Mesenchymal stem cell (in vitro differentiated cells and primary cell): ENCODE results near the gene P2RY6.

ENCODE experiments used
- DNase-seq: peaks from one replicate; pipeline ENCODE4 v3.0.0-alpha.2; 2013
- H2AFZ ChIP-seq: one replicate; pipeline ENCODE4 v1.6.1; 2013; ENCODE audit warnings: low read depth, mild to moderate bottlenecking, control low read depth, inconsistent platforms, low read length, moderate library complexity
- H2AK5ac ChIP-seq: 2 replicates; pipeline ENCODE4 v1.6.1; 2013; ENCODE audit warnings: low read length, moderate library complexity, mild to moderate bottlenecking, inconsistent platforms; ENCODE audit not compliant: severe bottlenecking
- H2BK120ac ChIP-seq: one replicate; pipeline ENCODE4 v1.6.1; 2013; ENCODE audit warnings: low read depth, mild to moderate bottlenecking, inconsistent platforms, low read length, moderate library complexity
- H2BK12ac ChIP-seq, 2 experiments: one replicate each; pipeline ENCODE4 v1.6.1; 2013; ENCODE audit warnings: inconsistent platforms in 2 of 2, low read length in 2 of 2, mild to moderate bottlenecking in 2 of 2, moderate library complexity in 2 of 2, control low read depth in 1 of 2
- H2BK15ac ChIP-seq: one replicate; pipeline ENCODE4 v1.6.1; 2013; ENCODE audit warnings: mild to moderate bottlenecking, low read depth, inconsistent platforms; ENCODE audit not compliant: poor library complexity, severe bottlenecking
- H2BK5ac ChIP-seq: 2 replicates; pipeline ENCODE4 v1.6.1; 2013; ENCODE audit warnings: low read depth, mild to moderate bottlenecking, low read length, control low read depth, inconsistent platforms; ENCODE audit not compliant: poor library complexity, severe bottlenecking
- H3K14ac ChIP-seq, 2 experiments: one replicate each; pipeline ENCODE4 v1.6.1; 2013; ENCODE audit warnings: inconsistent platforms in 2 of 2, low read length in 2 of 2, control low read depth in 1 of 2, mild to moderate bottlenecking in 1 of 2, moderate library complexity in 1 of 2
- H3K18ac ChIP-seq, 2 experiments: one replicate each; pipeline ENCODE4 v1.6.1; 2013; ENCODE audit warnings: inconsistent platforms in 2 of 2, low read length in 2 of 2, control low read depth in 1 of 2, low read depth in 1 of 2, mild to moderate bottlenecking in 1 of 2
- H3K23ac ChIP-seq, 2 experiments: one replicate each; pipeline ENCODE4 v1.6.1; 2013; ENCODE audit warnings: inconsistent platforms in 2 of 2, low read length in 2 of 2, mild to moderate bottlenecking in 2 of 2, moderate library complexity in 2 of 2, control low read depth in 1 of 2
- H3K27ac ChIP-seq: 2 replicates; pipeline ENCODE4 v1.5.1; 2013; ENCODE audit warnings: mild to moderate bottlenecking, moderate library complexity, low read length, control low read depth, inconsistent platforms; ENCODE audit not compliant: poor library complexity, severe bottlenecking
- H3K27me3 ChIP-seq, 2 experiments: 2 replicates each; pipeline versions ENCODE4 v1.6.1 to v1.7.0; 2013; ENCODE audit warnings: low read length in 2 of 2, mild to moderate bottlenecking in 2 of 2, moderate library complexity in 2 of 2, control low read depth in 1 of 2, inconsistent platforms in 1 of 2; ENCODE audit not compliant: control insufficient read depth in 1 of 2, insufficient read depth in 1 of 2
- H3K36me3 ChIP-seq, 2 experiments: 2 replicates each; pipeline versions ENCODE4 v1.6.1 to v1.7.0; 2013; ENCODE audit warnings: low read length in 2 of 2, control low read depth in 1 of 2, inconsistent platforms in 1 of 2, low read depth in 1 of 2, mild to moderate bottlenecking in 1 of 2; ENCODE audit not compliant: insufficient read depth in 2 of 2, control insufficient read depth in 1 of 2
- H3K4ac ChIP-seq, 2 experiments: one replicate each; pipeline ENCODE4 v1.6.1; 2013; ENCODE audit warnings: inconsistent platforms in 2 of 2, low read length in 2 of 2, mild to moderate bottlenecking in 2 of 2, moderate library complexity in 2 of 2, control low read depth in 1 of 2, low read depth in 1 of 2
- H3K4me1 ChIP-seq: 2 replicates; pipeline ENCODE4 v1.6.1; 2013; ENCODE audit warnings: low read depth, low read length, control low read depth; ENCODE audit not compliant: control insufficient read depth, insufficient read depth
- H3K4me2 ChIP-seq: 2 replicates; pipeline ENCODE4 v1.6.1; 2013; ENCODE audit warnings: low read length, mild to moderate bottlenecking, inconsistent platforms; ENCODE audit not compliant: poor library complexity, severe bottlenecking
- H3K4me3 ChIP-seq, 2 experiments: 2 replicates each; pipeline versions ENCODE4 v1.5.1 to v1.7.0; 2013; ENCODE audit warnings: low read length in 2 of 2, mild to moderate bottlenecking in 2 of 2, control low read depth in 1 of 2, low read depth in 1 of 2; ENCODE audit not compliant: insufficient read depth in 1 of 2
- H3K79me1 ChIP-seq: replicated peaks from 2 replicates; pipeline ENCODE4 v1.6.1; 2013; ENCODE audit warnings: mild to moderate bottlenecking, control low read depth, low read length, inconsistent platforms; ENCODE audit not compliant: poor library complexity, severe bottlenecking
- H3K9ac ChIP-seq: 2 replicates; pipeline ENCODE4 v1.7.0; 2013; ENCODE audit warnings: mild to moderate bottlenecking, low read length, moderate library complexity
- H3K9me3 ChIP-seq: 2 replicates; pipeline ENCODE4 v1.7.0; 2013; ENCODE audit warnings: mild to moderate bottlenecking, low read length; ENCODE audit not compliant: control insufficient read depth
- H4K8ac ChIP-seq: one replicate; pipeline ENCODE4 v1.6.1; 2013; ENCODE audit warnings: inconsistent platforms, mild to moderate bottlenecking, low read length, moderate library complexity
- H4K91ac ChIP-seq: one replicate; pipeline ENCODE4 v1.6.1; 2013; ENCODE audit warnings: mild to moderate bottlenecking, low read length, inconsistent platforms
- WGBS: methylation state at CpG from one replicate; pipeline ENCODE4 v1.1.7; 2013; ENCODE audit warnings: mixed read lengths; 5-methylcytosine and 5-hydroxymethylcytosine counted together

The P2RY6 gene

GRCh38 chr11:73236205-73236765, 35.9 kb upstream of the P2RY6 start:
- no peak for DNase-seq
- H3K27ac ChIP-seq: no peak overlapping the region
- H3K14ac ChIP-seq: no peak overlapping the region
- no peak overlapping the region for H2AK5ac ChIP-seq
- no peak overlapping the region for H3K23ac ChIP-seq
- no peak overlapping the region for H4K91ac ChIP-seq
- no peak overlapping the region for H2BK120ac ChIP-seq
- H4K8ac ChIP-seq: peak overlapping the region; percentile 78
- no peak overlapping the region for H3K4me2 ChIP-seq
- no peak overlapping the region for H2AFZ ChIP-seq
- no peak overlapping the region for H3K9ac ChIP-seq
- no peak overlapping the region for H3K4ac ChIP-seq
- peaks cover 6% of the 10 kb centered on the region for H3K4me1 ChIP-seq
- no peak overlapping the region for H2BK5ac ChIP-seq
- H3K79me1 ChIP-seq: no peaks in the 10 kb centered on the region
- no peaks in the 10 kb centered on the region for H3K27me3 ChIP-seq
- H3K4me3 ChIP-seq: no peak overlapping the region
- H3K36me3 ChIP-seq: peaks cover 0 to 6% of the 10 kb centered on the region in 2 experiments
- no peaks in the 10 kb centered on the region for H3K9me3 ChIP-seq
- no peak overlapping the region for H2BK12ac ChIP-seq
- WGBS: 92% methylated on average over 4 of the region's 4 CpGs
- no peak overlapping the region for H3K18ac ChIP-seq
- no peak overlapping the region for H2BK15ac ChIP-seq

DNA sequence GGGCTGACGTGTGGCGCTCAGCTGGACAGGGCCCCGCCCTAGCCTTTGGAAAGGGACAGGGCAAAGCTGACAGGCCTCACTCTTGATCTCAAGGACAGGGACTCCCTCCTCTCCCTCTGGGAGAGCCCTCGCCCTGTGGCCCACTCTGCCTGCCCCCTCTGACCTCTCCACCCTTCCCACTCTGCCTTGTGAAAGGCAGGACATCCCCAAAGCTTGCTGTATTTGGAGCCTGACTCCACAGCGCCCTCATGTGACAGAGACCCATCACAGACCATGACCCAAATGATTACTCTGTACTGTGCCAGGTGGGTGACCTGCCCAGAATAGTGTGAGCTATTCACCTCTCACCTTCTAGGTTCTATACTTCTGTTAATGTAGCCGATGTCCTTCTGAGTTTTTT, 35.3 kb upstream of the P2RY6 start:
- DNase-seq: peak; percentile 53
- 67% methylated on average over 6 of the region's 6 CpGs for WGBS
- H4K8ac ChIP-seq: no peak overlapping the region
- no peak overlapping the region for H2BK5ac ChIP-seq
- H3K9ac ChIP-seq: no peak overlapping the region
- no peak overlapping the region for H2AFZ ChIP-seq
- H2BK15ac ChIP-seq: no peak overlapping the region
- no peak overlapping the region for H2BK12ac ChIP-seq
- H3K36me3 ChIP-seq: peaks cover 0 to 6% of the 10 kb centered on the region in 2 experiments
- no peaks in the 10 kb centered on the region for H3K79me1 ChIP-seq
- H3K4me3 ChIP-seq: no peak overlapping the region
- no peaks in the 10 kb centered on the region for H3K27me3 ChIP-seq
- H3K4ac ChIP-seq: no peak overlapping the region
- H2BK120ac ChIP-seq: no peak overlapping the region
- H3K23ac ChIP-seq: no peak overlapping the region
- peak overlapping the region; percentile 21 for H4K91ac ChIP-seq
- H3K27ac ChIP-seq: no peak overlapping the region
- no peak overlapping the region for H2AK5ac ChIP-seq
- no peaks in the 10 kb centered on the region for H3K9me3 ChIP-seq
- no peak overlapping the region for H3K14ac ChIP-seq
- H3K4me1 ChIP-seq: peaks cover 6% of the 10 kb centered on the region
- no peak overlapping the region for H3K18ac ChIP-seq
- no peak overlapping the region for H3K4me2 ChIP-seq

DNA sequence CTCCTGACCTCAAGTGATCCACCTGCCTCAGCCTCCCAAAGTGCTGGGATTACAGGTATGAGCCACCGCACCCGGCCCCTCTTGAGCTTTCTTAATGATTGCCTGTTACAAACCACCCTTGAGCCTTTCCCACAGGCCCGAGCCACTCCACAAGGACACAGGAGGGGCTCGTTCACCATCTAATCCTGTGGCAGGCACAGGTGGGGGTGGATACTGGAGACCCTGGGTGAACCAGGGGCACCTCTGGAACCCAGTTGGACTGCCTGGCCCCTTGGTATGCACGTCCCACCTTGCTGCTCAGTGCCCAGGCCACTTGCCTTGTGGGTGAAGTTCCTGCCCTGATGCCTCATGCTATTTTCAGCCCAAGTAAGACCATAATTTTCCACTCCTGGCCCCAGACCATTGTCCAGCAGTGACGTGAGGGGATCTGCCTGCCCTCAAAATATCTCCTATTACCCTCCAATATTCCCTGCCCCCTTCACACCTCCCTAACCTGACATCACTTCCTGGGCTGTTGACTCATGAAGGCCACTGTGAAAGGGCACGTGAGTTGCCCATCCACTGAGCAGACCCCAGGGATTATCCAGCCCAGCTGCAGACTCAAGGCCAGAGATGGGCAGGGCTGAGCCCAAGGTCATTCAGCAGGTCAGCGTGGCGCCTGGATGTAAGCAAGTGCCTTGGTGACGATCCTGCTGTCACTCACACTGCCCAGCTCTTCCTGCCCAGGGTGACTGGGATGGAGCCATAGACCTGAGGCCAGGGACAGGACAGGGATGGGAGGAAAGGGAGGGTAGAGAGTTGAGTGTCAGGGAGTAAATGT, 34.5 kb upstream of the P2RY6 start:
- Histone ChIP-seq H3K18ac (no peak overlapping the region), H3K9ac (no peak overlapping the region), H3K27ac (no peak overlapping the region), H3K79me1 (no peaks in the 10 kb centered on the region), H3K4me2 (no peak overlapping the region), H2BK120ac (no peak overlapping the region), H3K4ac (no peak overlapping the region), H4K91ac (peak overlapping the region; percentile 46), H3K4me1 (peaks cover 11% of the 10 kb centered on the region), H2AK5ac (no peak overlapping the region), H3K14ac (peak overlapping the region in 1 of 2 experiments; percentile 8), H2BK5ac (no peak overlapping the region), H3K9me3 (no peaks in the 10 kb centered on the region), H3K36me3 (peaks cover 0 to 6% of the 10 kb centered on the region in 2 experiments), H2BK15ac (no peak overlapping the region), H4K8ac (no peak overlapping the region), H3K27me3 (no peaks in the 10 kb centered on the region), H3K23ac (no peak overlapping the region), H3K4me3 (no peak overlapping the region), H2AFZ (no peak overlapping the region), H2BK12ac (no peak overlapping the region)
- peak; percentile 79 for DNase-seq
- 68% methylated on average over 10 of the region's 10 CpGs for WGBS

- Histone ChIP-seq H3K79me1 (no peaks in the 10 kb centered on the region), H2BK120ac (no peak overlapping the region), H3K9ac (no peak overlapping the region), H2AK5ac (no peak overlapping the region), H3K27ac (no peak overlapping the region), H3K36me3 (peaks cover 0 to 6% of the 10 kb centered on the region in 2 experiments), H3K4ac (no peak overlapping the region), H3K23ac (no peak overlapping the region), H3K14ac (peak overlapping the region in 1 of 2 experiments; percentile 38), H2AFZ (no peak overlapping the region), H3K4me1 (peaks cover 14% of the 10 kb centered on the region), H3K4me3 (no peak overlapping the region), H3K9me3 (no peaks in the 10 kb centered on the region), H4K8ac (no peak overlapping the region), H2BK5ac (no peak overlapping the region), H2BK15ac (peak overlapping the region; percentile 23), H3K4me2 (no peak overlapping the region), H3K27me3 (no peaks in the 10 kb centered on the region), H3K18ac (no peak overlapping the region), H2BK12ac (no peak overlapping the region), H4K91ac (peak overlapping the region; percentile 21)
- no peak for DNase-seq
- 93% methylated on average over 4 of the region's 6 CpGs for WGBS
These were observed 33.0 kb upstream of the P2RY6 start for GRCh38 chr11:73239111-73239521.
